GM19239 (cell line): ENCODE results near the gene SSBP4.

Experiments
- DNase-seq: peaks from one replicate; pipeline ENCODE4 v3.0.0; 2011; ENCODE audit warnings: low spot score; ENCODE audit not compliant: insufficient read length
- FAIRE-seq: peaks from 2 replicates; lab custom pipeline; 2011; peaks lifted over from hg19 to GRCh38; lab: Jason Lieb, UNC

The SSBP4 gene

GRCh38 chr19:18418483-18419194, 559 bp upstream of the SSBP4 start:
- DNase-seq (no peak), FAIRE-seq (peak; percentile 23)

GRCh38 chr19:18419699-18420460, 682 bp downstream of the SSBP4 start:
- no peak for FAIRE-seq
- DNase-seq, result no peak

GRCh38 chr19:18420930-18421329, 1.7 kb downstream of the SSBP4 start:
- FAIRE-seq, result no peak

GRCh38 chr19:18421371-18421959, 2.3 kb downstream of the SSBP4 start:
- DNase-seq, result no peak
- FAIRE-seq, result no peak

More at GRCh38 chr19:18420930-18421329, 1.7 kb downstream of the SSBP4 start:
- no peak for DNase-seq

- DNase-seq, result no peak
- FAIRE-seq, result no peak
These were observed 3.5 kb downstream of the SSBP4 start for GRCh38 chr19:18422530-18423191.

GRCh38 chr19:18423258-18424020, 4.2 kb downstream of the SSBP4 start:
- DNase-seq, result no peak

GRCh38 chr19:18424122-18424889, 5.1 kb downstream of the SSBP4 start:
- FAIRE-seq (no peak), DNase-seq (no peak)

More at GRCh38 chr19:18423258-18424020, 4.2 kb downstream of the SSBP4 start:
- FAIRE-seq, result no peak

- FAIRE-seq, result no peak
These were observed 5.8 kb downstream of the SSBP4 start for GRCh38 chr19:18424890-18425514.

GRCh38 chr19:18425515-18426415, 6.6 kb downstream of the SSBP4 start:
- FAIRE-seq (no peak), DNase-seq (no peak)

More at GRCh38 chr19:18424890-18425514, 5.8 kb downstream of the SSBP4 start:
- DNase-seq, result no peak

- DNase-seq, result no peak
- no peak for FAIRE-seq
These were observed 7.2 kb downstream of the SSBP4 start for GRCh38 chr19:18426416-18426767.

- no peak for FAIRE-seq
- DNase-seq, result no peak
These were observed 8.0 kb downstream of the SSBP4 start for GRCh38 chr19:18427080-18427742.

GRCh38 chr19:18427743-18428113, 8.5 kb downstream of the SSBP4 start:
- DNase-seq (no peak), FAIRE-seq (no peak)

- no peak for FAIRE-seq
- DNase-seq, result no peak
These were observed 9.1 kb downstream of the SSBP4 start for GRCh38 chr19:18428173-18428786.

- FAIRE-seq, result peak; percentile 87
- DNase-seq, result peak; percentile 93
These were observed 9.8 kb downstream of the SSBP4 start for GRCh38 chr19:18428787-18429674.

- FAIRE-seq, result peak; percentile 56
- DNase-seq, result no peak
These were observed 10.7 kb downstream of the SSBP4 start for GRCh38 chr19:18429717-18430416.
